Measurements from ENCODE around the gene ZMYM1.
"Not testable (repeated sequence)": the region's sequence is repeated elsewhere in the genome, so short reads cannot be mapped to it uniquely, and the experiment has no call there.

The ZMYM1 gene

GRCh38 chr1:35080171-35080854, 1.1 kb downstream of the ZMYM1 start:
- DNase-seq, result no peak

GRCh38 chr1:35085421-35085820, 6.2 kb downstream of the ZMYM1 start:
- no peak for DNase-seq

GRCh38 chr1:35097224-35097623, 18.0 kb downstream of the ZMYM1 start:
- no peak for DNase-seq

GRCh38 chr1:35111106-35111505, 31.9 kb downstream of the ZMYM1 start:
- no peak for DNase-seq

GRCh38 chr1:35112668-35113067, 33.5 kb downstream of the ZMYM1 start:
- no peak for DNase-seq

GRCh38 chr1:35115459-35116383, 36.5 kb downstream of the ZMYM1 start:
- DNase-seq, result no peak

GRCh38 chr1:35120458-35121133, 41.4 kb downstream of the ZMYM1 start:
- DNase-seq, result peak; percentile 33

GRCh38 chr1:35122311-35122710, 43.1 kb downstream of the ZMYM1 start:
- no peak for DNase-seq

- DNase-seq, result no peak
Observed at GRCh38 chr1:35126546-35126945, 47.4 kb downstream of the ZMYM1 start.

- DNase-seq, result no peak
Observed at GRCh38 chr1:35129080-35129479, 49.9 kb downstream of the ZMYM1 start.

GRCh38 chr1:35136780-35137179, 57.6 kb downstream of the ZMYM1 start:
- no peak for DNase-seq

GRCh38 chr1:35137590-35137989, 58.4 kb downstream of the ZMYM1 start:
- DNase-seq, result not testable (repeated sequence)

GRCh38 chr1:35142294-35142693, 63.1 kb downstream of the ZMYM1 start:
- DNase-seq, result not testable (repeated sequence)

- DNase-seq, result not testable (repeated sequence)
Observed at GRCh38 chr1:35142728-35143127, 63.5 kb downstream of the ZMYM1 start.

- DNase-seq, result no peak
Observed at GRCh38 chr1:35143737-35144508, 64.7 kb downstream of the ZMYM1 start.

- not testable (repeated sequence) for DNase-seq
Observed at GRCh38 chr1:35145892-35146549, 66.8 kb downstream of the ZMYM1 start.

- DNase-seq, result no peak
Observed at GRCh38 chr1:35151220-35151619, 72.0 kb downstream of the ZMYM1 start.

- DNase-seq, result no peak
Observed at GRCh38 chr1:35164893-35165292, 85.7 kb downstream of the ZMYM1 start.
